Liver (tissue), 9 donors: ENCODE results near the gene PRSS23. TPM values are rescaled to one million over a fixed set of nuclear protein-coding genes. Genes with fewer than 3 reads are reported as not detected.

Experiments used
- DNase-seq: peaks from one replicate; pipeline ENCODE4 v3.0.0-alpha.2; 2017; ENCODE audit warnings: low spot score
- H3K27ac ChIP-seq, 2 donors: one replicate each; pipeline ENCODE4 v1.7.0; 2013; ENCODE audit warnings: inconsistent platforms in 2 of 2, low read length in 2 of 2, control low read depth in 1 of 2, low read depth in 1 of 2, mild to moderate bottlenecking in 1 of 2
- H3K27me3 ChIP-seq, 4 donors: one replicate each; pipeline versions ENCODE4 v1.6.1 to v1.7.0; 2013; ENCODE audit warnings: low read length in 3 of 4, inconsistent platforms in 1 of 4, mild to moderate bottlenecking in 1 of 4, moderate library complexity in 1 of 4; ENCODE audit not compliant: control insufficient read depth in 4 of 4, insufficient read depth in 4 of 4
- H3K36me3 ChIP-seq, 4 donors: one replicate each; pipeline versions ENCODE4 v1.6.1 to v1.7.0; 2013; ENCODE audit warnings: low read length in 3 of 4, mild to moderate bottlenecking in 3 of 4, low read depth in 1 of 4, moderate library complexity in 1 of 4; ENCODE audit not compliant: control insufficient read depth in 4 of 4, insufficient read depth in 3 of 4
- H3K4me1 ChIP-seq, 4 donors: one replicate each; pipeline versions ENCODE4 v1.6.1 to v1.7.0; 2013; ENCODE audit warnings: low read length in 3 of 4, mild to moderate bottlenecking in 3 of 4, moderate library complexity in 1 of 4; ENCODE audit not compliant: control insufficient read depth in 4 of 4, insufficient read depth in 4 of 4
- H3K4me3 ChIP-seq, 3 donors: one replicate each; pipeline versions ENCODE4 v1.6.1 to v1.7.0; 2013; ENCODE audit warnings: low read length in 3 of 3, control low read depth in 1 of 3, low read depth in 1 of 3, mild to moderate bottlenecking in 1 of 3
- H3K9ac ChIP-seq, 2 donors: one replicate each; pipeline ENCODE4 v1.7.0; 2013; ENCODE audit warnings: low read length in 2 of 2, mild to moderate bottlenecking in 2 of 2, moderate library complexity in 2 of 2, control low read depth in 1 of 2, low read depth in 1 of 2
- H3K9me3 ChIP-seq, 4 donors: one replicate each; pipeline versions ENCODE4 v1.6.1 to v1.7.0; 2013; ENCODE audit warnings: low read length in 3 of 4; ENCODE audit not compliant: control insufficient read depth in 4 of 4
- CTCF ChIP-seq: fragments of 150-350 bp; IDR thresholded peaks from 2 replicates; pipeline ENCODE4 v1.5.1; 2017; ENCODE audit warnings: improper control_type of control experiment, low read depth, low read length; ENCODE audit not compliant: missing input control
- EGR1 ChIP-seq, 2 donors: IDR thresholded peaks; 2 replicates each; pipeline ENCODE4 v1.6.1; 2016 to 2018; ENCODE audit warnings: antibody characterized with exemption in 2 of 2, low read depth in 2 of 2
- FOXA1 ChIP-seq: IDR thresholded peaks from 2 replicates; pipeline ENCODE4 v1.6.1; 2016; ENCODE audit warnings: antibody characterized with exemption
- GABPA ChIP-seq, 2 donors: IDR thresholded peaks in 1 of 2; conservative IDR thresholded peaks in 1 of 2; 2 replicates each; pipeline ENCODE4 v1.6.1; 2016; ENCODE audit warnings: antibody characterized with exemption in 2 of 2, mild to moderate bottlenecking in 1 of 2, moderate library complexity in 1 of 2
- HNF4G ChIP-seq: IDR thresholded peaks from 2 replicates; pipeline ENCODE4 v1.6.1; 2016; ENCODE audit warnings: antibody characterized with exemption
- JUND ChIP-seq, 2 donors: IDR thresholded peaks; 2 replicates each; pipeline ENCODE4 v1.6.1; 2016; ENCODE audit warnings: antibody characterized with exemption in 2 of 2
- MAX ChIP-seq: IDR thresholded peaks from 2 replicates; pipeline ENCODE4 v1.6.1; 2016; ENCODE audit warnings: antibody characterized with exemption
- RAD21 ChIP-seq, 2 donors: IDR thresholded peaks; 2 replicates each; pipeline ENCODE4 v1.6.1; 2016; ENCODE audit warnings: antibody characterized with exemption in 2 of 2, mild to moderate bottlenecking in 2 of 2
- RXRA ChIP-seq, 2 donors: IDR thresholded peaks; 2 replicates each; pipeline ENCODE4 v1.6.1; 2017 to 2018; ENCODE audit warnings: antibody characterized with exemption in 2 of 2, mild to moderate bottlenecking in 1 of 2
- SP1 ChIP-seq: IDR thresholded peaks from 2 replicates; pipeline ENCODE4 v1.6.1; 2018; ENCODE audit warnings: antibody characterized with exemption, mild to moderate bottlenecking
- TAF1 ChIP-seq: conservative IDR thresholded peaks from 2 replicates; pipeline ENCODE4 v1.6.1; 2016; ENCODE audit warnings: antibody characterized with exemption, mild to moderate bottlenecking
- YY1 ChIP-seq: IDR thresholded peaks from 2 replicates; pipeline ENCODE4 v1.6.1; 2016; ENCODE audit warnings: antibody characterized with exemption, mild to moderate bottlenecking
- ZBTB33 ChIP-seq: IDR thresholded peaks from 2 replicates; pipeline ENCODE4 v1.6.1; 2016; ENCODE audit warnings: antibody characterized with exemption
- WGBS: extraction: QIAGEN DNeasy Blood & Tissue Kit; methylation state at CpG from one replicate; pipeline ENCODE4 v1.1.7; 2013; 5-methylcytosine and 5-hydroxymethylcytosine counted together
- polyA plus RNA-seq, 2 donors: library from polyadenylated mRNA; stranded (reverse) in 1 of 2; unstranded in 1 of 2; fragments of 200-250 nt in 1 of 2; fragments of >200 nt in 1 of 2; fragmentation: Nextera tagmentation in 1 of 2; extraction: Ambion mirVana in 1 of 2; gene quantifications; one replicate each; pipeline versions ENCODE4 v1.2.1 to v1.2.3, GENCODE V29; 2013 to 2015
- total RNA-seq, 2 donors: library from RNA; depleted of rRNA; stranded (reverse); fragments of >200 nt; gene quantifications; one replicate each; pipeline ENCODE4 v1.2.3, GENCODE V29; 2014
- TF ChIP-seq, protein P1 (sequence below): IDR thresholded peaks from 2 replicates; pipeline ENCODE4 v1.6.1; 2016; ENCODE audit warnings: antibody characterized with exemption
- TF ChIP-seq, protein P2 (sequence below): IDR thresholded peaks from 2 replicates; pipeline ENCODE4 v1.6.1; 2016; ENCODE audit warnings: antibody characterized with exemption, mild to moderate bottlenecking
- donor health status: healthy.
- donor health status: healthy.
- donor health status: healthy.
- donor health status: healthy.
- donor health status: healthy.

PRSS23 gene
- total and polyA plus RNA-seq, 4 donors: 2.3 to 11.0 (median 7.8) TPM

DNA sequence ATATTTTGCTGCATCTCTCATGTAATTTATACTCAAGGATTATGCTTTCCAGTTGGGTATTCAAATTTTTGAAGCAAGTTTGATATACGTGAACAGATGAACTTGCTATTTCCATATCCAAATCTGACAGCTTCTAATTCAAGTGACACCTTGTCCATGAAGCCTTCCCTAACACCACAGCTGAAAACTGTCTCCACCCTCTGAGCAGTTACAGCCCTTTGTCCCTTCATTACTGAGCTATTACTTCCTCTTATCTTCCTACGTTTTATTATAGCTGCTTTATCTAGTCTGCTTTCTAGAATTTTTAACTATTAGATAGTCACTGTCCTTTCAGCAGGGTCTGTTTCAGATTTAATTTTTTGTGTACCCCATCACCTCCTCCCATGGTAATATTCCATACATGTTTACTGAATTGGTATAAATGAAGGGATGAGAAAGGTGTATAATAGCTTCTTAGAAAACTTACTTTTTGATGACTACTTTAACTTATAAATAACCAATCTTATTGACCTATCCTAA, 13.3 kb upstream of the PRSS23 start:
- no peaks in the 10 kb centered on the region for H3K4me1 ChIP-seq
- no peaks in the 10 kb centered on the region for H3K36me3 ChIP-seq
- H3K27me3 ChIP-seq: no peaks in the 10 kb centered on the region
- H3K27ac ChIP-seq: no peak overlapping the region
- H3K9ac ChIP-seq: no peak overlapping the region
- no peak for DNase-seq
- WGBS: 65% methylated on average over 2 of the region's 2 CpGs
- no peak for TF ChIP-seq RAD21 (IDR thresholded peaks at IDR 0.05)
- no peak for TF ChIP-seq GABPA (IDR thresholded peaks at IDR 0.05 in 1 of 2, conservative IDR thresholded peaks at IDR 0.05 in 1 of 2)
- TF ChIP-seq, protein P1, sequence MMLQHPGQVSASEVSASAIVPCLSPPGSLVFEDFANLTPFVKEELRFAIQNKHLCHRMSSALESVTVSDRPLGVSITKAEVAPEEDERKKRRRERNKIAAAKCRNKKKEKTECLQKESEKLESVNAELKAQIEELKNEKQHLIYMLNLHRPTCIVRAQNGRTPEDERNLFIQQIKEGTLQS: no peak
- no peak for TF ChIP-seq MAX
- TF ChIP-seq FOXA1: no peak
- TF ChIP-seq, protein P2, sequence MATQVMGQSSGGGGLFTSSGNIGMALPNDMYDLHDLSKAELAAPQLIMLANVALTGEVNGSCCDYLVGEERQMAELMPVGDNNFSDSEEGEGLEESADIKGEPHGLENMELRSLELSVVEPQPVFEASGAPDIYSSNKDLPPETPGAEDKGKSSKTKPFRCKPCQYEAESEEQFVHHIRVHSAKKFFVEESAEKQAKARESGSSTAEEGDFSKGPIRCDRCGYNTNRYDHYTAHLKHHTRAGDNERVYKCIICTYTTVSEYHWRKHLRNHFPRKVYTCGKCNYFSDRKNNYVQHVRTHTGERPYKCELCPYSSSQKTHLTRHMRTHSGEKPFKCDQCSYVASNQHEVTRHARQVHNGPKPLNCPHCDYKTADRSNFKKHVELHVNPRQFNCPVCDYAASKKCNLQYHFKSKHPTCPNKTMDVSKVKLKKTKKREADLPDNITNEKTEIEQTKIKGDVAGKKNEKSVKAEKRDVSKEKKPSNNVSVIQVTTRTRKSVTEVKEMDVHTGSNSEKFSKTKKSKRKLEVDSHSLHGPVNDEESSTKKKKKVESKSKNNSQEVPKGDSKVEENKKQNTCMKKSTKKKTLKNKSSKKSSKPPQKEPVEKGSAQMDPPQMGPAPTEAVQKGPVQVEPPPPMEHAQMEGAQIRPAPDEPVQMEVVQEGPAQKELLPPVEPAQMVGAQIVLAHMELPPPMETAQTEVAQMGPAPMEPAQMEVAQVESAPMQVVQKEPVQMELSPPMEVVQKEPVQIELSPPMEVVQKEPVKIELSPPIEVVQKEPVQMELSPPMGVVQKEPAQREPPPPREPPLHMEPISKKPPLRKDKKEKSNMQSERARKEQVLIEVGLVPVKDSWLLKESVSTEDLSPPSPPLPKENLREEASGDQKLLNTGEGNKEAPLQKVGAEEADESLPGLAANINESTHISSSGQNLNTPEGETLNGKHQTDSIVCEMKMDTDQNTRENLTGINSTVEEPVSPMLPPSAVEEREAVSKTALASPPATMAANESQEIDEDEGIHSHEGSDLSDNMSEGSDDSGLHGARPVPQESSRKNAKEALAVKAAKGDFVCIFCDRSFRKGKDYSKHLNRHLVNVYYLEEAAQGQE: no peak
- no peak for TF ChIP-seq CTCF
- TF ChIP-seq ZBTB33: no peak
- no peak for TF ChIP-seq RXRA (IDR thresholded peaks at IDR 0.05)
- TF ChIP-seq JUND (IDR thresholded peaks at IDR 0.05): no peak
- no peak for TF ChIP-seq TAF1
- no peak for TF ChIP-seq EGR1 (IDR thresholded peaks at IDR 0.05; ENCODE audit: low read depth in 2 of 2)
- no peak for TF ChIP-seq YY1
- no peak for TF ChIP-seq SP1
- TF ChIP-seq HNF4G: no peak
- H3K9me3 ChIP-seq: no peaks in the 10 kb centered on the region
- no peak overlapping the region for H3K4me3 ChIP-seq

DNA sequence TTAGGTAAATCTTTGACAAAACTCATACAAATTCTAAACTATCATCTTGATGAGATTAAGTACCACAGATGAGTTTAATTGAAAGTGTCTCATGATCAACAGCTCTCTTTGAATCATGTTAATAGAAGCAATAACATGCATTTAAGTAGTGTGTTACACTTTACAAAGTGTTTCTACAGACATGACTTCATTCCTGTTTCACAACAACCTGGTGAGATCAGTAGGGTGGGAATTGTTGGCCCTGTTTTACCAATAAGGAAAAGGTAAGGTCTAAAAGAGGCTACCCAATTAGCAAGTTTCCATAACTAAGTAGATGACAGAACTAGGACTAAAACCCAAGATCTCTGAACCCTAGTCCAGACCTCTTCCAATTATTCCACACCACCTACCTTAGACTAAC, 12.7 kb upstream of the PRSS23 start:
- no peak for TF ChIP-seq HNF4G
- TF ChIP-seq MAX: no peak
- TF ChIP-seq TAF1: no peak
- H3K9ac ChIP-seq: no peak overlapping the region
- no peak for DNase-seq
- H3K27ac ChIP-seq: no peak overlapping the region
- H3K4me3 ChIP-seq: no peak overlapping the region
- no peaks in the 10 kb centered on the region for H3K36me3 ChIP-seq
- H3K9me3 ChIP-seq: no peaks in the 10 kb centered on the region
- no peaks in the 10 kb centered on the region for H3K4me1 ChIP-seq
- no peaks in the 10 kb centered on the region for H3K27me3 ChIP-seq
